ENCODE data around the gene IGSF3.

DNA sequence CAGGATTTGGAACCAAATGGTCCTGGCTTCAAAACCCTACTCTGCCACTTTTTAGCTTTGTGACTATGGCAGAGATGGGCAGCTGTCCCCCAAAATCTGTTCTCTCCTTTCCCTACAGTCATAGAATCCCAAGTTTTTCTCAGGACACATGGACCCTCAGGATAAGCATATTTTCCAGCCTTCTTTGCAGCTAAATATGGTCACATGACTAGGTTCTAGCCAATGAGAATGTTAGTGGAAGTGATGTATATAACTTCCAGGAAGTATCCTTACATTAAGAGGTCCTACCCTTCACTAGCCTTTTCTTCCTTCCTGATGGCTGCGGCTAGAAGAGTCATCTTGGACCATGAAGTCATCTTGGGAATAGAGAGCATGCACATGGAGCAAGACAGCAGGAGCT, 5.9 kb downstream of the IGSF3 start:
- TF ChIP-seq, protein P1, sequence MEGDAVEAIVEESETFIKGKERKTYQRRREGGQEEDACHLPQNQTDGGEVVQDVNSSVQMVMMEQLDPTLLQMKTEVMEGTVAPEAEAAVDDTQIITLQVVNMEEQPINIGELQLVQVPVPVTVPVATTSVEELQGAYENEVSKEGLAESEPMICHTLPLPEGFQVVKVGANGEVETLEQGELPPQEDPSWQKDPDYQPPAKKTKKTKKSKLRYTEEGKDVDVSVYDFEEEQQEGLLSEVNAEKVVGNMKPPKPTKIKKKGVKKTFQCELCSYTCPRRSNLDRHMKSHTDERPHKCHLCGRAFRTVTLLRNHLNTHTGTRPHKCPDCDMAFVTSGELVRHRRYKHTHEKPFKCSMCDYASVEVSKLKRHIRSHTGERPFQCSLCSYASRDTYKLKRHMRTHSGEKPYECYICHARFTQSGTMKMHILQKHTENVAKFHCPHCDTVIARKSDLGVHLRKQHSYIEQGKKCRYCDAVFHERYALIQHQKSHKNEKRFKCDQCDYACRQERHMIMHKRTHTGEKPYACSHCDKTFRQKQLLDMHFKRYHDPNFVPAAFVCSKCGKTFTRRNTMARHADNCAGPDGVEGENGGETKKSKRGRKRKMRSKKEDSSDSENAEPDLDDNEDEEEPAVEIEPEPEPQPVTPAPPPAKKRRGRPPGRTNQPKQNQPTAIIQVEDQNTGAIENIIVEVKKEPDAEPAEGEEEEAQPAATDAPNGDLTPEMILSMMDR (IDR thresholded peaks at IDR 0.05), result no peak
- no peak for TF ChIP-seq POLR2A (IDR thresholded peaks at IDR 0.05)

Data from testis (tissue), 2 donors.